ENCODE measurements around the gene OPRM1.
A peak's percentile ranks its signal among the peaks of the same experiment; 100 is the strongest.
"Not testable (repeated sequence)": the region's sequence is repeated elsewhere in the genome, so short reads cannot be mapped to it uniquely, and the experiment has no call there.

The OPRM1 gene

GRCh38 chr6:154156135-154156896 is 117.3 kb downstream of the OPRM1 start:
- peak; percentile 71 for DNase-seq

DNA sequence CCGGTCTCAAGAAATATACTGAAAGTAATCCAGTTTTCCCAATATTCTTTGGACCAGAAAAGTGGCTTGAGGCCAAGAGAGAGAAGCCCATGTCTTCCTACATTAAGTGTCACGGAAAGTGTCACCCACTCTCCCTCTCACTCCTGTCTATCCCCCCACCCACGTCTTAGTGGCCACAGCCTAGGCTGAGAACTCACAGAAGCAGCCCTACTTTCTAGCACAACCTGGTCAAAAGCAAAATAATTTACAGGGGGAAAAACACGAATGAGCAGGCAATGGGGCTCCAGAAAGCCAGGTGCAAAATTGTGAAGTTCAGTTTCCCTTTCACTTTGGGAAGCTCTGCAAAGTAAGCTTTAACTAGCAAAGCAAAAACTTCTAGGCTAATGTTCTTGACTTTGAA is 118.0 kb downstream of the OPRM1 start:
- DNase-seq = peak; percentile 47

GRCh38 chr6:154157706-154158105 is 118.7 kb downstream of the OPRM1 start:
- DNase-seq = no peak

- no peak for DNase-seq
Observed at GRCh38 chr6:154159126-154159525, 120.1 kb downstream of the OPRM1 start.

DNA sequence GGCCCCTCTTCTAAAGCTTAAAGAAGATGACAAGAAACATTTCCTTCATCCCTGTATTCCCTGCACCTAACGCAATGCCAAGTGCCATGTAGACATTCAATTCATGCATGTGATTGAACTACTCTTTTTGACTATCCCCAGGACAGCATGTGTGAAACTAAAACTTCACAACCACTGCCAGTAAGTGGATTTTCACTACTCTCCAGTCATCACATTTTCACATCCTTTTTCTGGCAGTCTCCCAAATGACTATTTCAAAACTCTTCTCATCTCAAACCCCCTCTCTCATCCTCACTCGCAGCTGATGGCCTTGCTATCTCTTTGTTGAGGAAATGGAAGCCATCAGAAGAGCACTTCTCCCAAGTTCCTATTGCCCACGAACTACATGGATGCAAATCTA is 122.6 kb downstream of the OPRM1 start:
- no peak for DNase-seq

- no peak for DNase-seq
Observed at GRCh38 chr6:154164397-154164796, 125.4 kb downstream of the OPRM1 start.

DNA sequence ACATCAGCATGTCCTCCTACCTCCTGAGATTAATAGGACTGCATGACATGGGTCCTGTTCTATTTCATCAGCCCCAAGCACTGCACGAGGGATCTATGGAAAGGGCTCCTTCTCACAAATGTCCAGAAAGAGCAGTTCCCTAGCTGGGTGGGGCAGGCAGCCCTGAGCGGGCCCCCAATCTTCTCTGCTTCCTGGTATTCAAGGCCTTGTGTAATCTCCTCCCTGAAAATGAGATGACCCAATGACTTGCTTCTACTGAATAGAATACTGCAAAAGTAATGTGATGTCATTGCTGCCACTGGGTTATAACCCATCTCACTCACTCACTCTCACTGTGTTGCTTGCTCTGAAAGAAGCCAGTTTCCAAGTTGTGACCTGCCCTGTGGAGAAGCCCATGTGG is 126.4 kb downstream of the OPRM1 start:
- DNase-seq = no peak

- no peak for DNase-seq
Observed at GRCh38 chr6:154166140-154166539, 127.1 kb downstream of the OPRM1 start.

GRCh38 chr6:154167126-154167525 is 128.1 kb downstream of the OPRM1 start:
- no peak for DNase-seq

- peak; percentile 11 for DNase-seq
Observed at GRCh38 chr6:154169193-154169847, 130.3 kb downstream of the OPRM1 start.

DNA sequence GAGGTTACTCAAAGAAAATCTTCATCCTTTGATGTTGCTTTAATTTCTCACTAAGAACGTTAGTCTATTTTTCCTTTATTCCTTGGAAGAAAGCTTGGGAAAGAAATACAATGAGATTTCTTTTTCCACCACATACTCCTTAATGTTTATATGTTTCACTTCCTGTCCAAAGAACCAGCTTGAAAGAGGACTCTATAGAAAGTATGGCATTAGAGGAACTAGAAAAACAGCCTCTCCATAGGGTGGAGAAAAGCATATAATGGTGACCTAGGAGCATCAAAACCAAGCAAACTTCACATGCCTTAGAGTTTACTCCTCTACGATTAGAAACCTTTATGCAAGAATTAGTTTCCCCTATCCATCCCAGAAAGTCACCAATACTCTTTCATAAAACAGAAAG is 131.1 kb downstream of the OPRM1 start:
- DNase-seq = no peak

DNA sequence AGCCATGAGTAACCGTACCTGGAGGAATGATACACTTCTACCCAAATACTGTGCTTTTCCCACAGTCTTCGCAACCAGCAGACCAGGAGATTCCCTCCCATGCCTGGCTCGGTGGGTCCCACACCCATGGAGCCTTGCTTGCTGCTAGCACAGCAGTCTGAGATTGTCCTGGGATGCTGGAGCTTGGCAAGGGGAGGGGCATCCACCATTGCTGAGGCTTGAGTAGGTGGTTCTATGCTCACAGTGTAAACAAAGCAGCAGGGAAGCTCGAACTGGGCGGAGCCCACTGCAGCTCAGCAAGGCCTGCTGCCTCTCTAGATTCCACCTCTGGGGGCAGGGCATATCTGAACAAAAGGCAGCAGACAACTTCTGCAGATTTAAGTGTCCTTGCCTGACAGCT is 133.4 kb downstream of the OPRM1 start:
- not testable (repeated sequence) for DNase-seq

DNA sequence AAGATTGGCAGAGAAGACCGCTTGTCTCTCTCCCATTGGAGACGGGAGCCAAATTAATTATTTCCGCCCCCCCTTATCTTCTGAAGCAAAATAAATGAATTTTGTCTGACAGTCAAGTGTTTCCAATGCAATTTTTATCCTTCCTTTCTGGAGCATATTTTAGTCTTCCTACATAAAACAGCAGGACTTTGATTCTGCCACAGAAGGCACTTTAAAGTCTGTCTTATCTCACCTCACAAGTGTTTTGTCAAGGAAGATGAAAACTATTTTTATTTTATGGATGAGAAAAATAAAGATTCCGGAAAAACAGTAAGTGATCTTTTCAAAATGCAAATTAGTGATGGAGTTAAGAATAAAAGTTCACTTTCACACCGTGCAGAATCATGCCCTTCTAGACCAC is 140.4 kb downstream of the OPRM1 start:
- no peak for DNase-seq

DNA sequence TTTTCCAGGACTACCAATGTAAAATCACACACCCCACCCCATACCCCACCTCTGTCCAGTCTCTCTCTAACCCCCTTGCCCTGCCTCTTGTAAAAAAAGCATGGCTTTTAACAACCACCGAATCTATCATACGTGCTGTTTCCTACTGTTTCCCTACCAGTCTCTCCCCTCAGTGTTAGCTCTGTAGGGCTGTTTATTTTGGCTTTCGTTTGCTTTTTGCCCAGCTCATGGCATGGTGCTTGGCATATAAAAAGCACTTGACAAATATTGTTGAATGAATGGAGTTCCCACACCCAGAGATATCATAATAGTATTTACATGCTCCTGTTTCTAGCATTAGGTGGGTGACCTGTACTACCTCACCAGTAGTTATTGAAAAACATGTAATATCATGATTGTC is 148.2 kb downstream of the OPRM1 start:
- DNase-seq = no peak

DNA sequence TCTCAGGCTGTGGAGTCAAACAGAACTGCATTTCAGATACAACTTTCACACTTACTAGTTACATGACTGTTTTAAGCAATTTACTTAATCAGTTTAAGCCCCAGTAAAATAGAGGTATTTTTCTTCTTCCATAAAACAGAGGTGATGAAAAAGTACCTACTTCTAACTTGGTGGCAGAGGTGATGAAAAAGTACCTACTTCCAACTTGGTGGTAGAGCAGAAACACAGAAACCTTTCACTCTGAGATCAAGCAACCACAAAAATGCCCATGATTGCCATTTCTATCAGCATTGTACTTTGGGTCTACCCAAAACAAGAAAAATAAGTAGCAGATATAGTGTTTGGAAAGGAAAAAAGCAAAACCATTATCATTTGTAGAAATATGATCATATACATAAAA is 148.7 kb downstream of the OPRM1 start:
- no peak for DNase-seq

DNA sequence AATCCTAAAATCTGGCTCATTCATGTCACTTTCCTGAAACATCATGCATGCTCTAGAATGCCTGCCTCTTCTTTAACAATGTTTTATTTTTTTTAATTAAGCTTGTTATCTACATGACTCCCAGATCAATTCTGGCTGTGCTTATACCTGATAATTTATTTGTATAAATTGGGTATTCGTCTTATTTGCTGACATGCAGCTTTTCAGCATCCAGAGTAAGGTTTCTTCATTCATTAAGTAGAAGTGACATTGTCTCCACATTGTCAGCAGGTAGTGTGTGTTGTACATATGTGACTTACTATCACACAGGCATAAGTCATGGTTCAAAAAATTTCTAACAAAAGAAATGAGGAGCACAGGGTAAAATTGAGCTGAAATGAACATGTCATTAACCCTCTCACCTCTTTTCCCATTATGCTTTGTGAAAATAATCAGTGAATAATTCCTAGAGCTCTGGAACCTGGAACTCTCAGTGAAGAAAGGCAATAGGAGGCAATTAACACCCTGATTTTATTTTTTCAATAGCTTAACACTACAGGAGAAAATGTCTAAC is 157.4 kb downstream of the OPRM1 start:
- no peak for DNase-seq

DNA sequence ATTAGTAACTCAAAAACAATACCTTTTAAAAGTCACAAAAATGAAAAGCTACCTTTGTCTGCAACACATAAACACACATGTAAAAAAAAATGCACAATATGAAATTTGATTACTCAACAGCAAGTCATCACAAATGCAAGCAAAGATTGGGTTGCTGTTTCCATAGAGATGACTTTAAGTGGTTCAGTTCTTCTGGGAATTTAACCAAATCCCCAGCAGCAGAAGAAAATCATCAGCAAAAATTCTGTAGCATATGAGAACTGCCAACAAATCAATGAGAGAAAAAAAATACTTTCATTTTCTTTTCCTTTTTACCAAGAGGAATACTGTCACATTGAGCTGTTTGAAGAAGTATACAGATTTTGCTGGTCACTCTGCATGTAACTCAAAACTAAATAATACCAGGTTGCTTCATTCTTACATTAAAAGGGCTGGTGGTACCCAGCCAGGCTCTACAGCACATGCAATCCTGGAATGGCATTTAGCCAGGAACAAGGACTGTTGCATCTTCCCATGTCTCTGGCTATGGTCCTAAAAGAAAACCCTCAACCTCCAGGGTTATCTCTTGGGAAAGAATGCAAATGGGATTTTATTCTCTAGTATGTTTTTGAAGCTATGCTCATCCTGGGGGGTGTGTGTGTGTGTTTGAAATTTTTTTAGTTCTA is 158.3 kb downstream of the OPRM1 start:
- no peak for DNase-seq

- not testable (repeated sequence) for DNase-seq
Observed at GRCh38 chr6:154201688-154202087, 162.6 kb downstream of the OPRM1 start.

GRCh38 chr6:154202339-154202738 is 163.3 kb downstream of the OPRM1 start:
- DNase-seq = no peak

DNA sequence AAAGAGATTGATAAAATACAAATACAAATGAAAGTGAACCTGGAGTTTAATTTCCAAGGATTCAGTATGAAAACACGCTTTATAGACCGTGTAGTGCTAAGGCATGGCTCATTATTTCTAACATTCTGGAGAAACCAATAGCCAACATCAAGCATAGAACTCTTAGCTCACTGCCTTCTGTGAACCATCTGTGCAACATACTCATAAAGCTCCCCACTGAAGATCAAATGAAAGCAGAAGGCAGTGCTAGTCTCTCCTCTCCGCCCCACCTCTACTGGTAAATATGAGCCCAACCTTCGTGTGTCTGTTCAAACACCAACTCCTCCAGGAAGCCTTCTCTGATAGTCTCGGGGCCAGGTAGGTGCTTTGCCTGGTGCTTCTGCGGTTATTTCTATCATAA is 163.9 kb downstream of the OPRM1 start:
- no peak for DNase-seq

DNA sequence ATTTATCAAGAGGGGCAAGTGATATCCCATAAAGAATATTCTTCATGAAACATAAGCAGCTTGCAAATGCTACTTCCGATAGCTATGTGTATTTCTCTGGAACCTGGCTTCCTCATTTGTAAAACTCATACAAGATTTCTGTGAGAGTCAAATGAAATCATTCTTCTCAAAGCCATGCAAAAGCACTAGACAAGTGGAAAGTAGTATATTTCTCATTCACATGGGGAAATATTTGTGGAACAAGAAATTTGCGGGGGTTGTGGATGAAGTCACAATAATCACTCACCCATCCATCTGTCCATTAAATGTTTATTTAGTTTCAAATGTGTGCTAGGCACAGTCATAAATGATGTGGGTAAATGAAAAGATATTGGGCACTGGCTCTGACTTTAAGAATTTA is 167.1 kb downstream of the OPRM1 start:
- DNase-seq = no peak

GRCh38 chr6:154206996-154207395 is 168.0 kb downstream of the OPRM1 start:
- no peak for DNase-seq

DNA sequence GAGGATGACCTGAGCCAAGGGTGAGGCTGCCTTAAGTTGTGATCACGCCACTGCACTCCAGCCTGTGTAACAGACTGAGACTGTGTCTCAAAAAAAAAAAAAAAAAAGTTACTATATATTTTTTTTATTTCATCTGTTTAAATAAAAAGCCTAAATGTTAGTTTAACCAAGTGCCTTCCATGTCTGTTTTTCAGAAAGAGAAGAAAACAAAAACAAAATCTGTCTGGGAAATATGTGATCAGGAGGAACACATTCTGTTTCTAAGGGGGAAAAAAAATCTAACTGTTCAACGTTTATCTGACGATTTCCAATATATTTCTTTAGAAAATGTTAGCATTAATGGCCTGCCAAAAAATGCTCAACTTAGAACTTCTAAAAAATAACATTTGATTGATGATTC is 170.5 kb downstream of the OPRM1 start:
- DNase-seq = no peak

DNA sequence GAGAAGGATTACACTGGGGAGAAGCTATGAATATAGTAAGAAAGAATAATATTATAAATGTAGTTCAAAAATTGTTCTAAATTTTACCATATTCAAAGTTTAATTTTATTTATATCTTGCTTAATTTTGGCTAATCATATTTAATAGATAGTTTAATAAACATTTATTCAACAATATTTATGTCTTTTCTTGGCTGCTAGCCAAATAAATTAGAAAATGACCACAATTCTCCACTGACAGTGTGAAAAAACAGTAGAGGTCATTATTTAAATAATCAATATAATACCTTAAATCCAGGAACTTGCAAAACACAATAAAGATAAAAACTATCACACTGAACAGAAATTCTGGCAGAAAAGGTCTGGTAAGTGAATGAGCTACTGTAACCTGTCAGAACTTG is 171.6 kb downstream of the OPRM1 start:
- DNase-seq = no peak
